GM19351 (cell line): ENCODE results near the gene SSBP3.
A peak's percentile ranks its signal among the peaks of the same experiment; 100 is the strongest.

Experiments
- ATAC-seq: cut with Tn5 transposase; IDR thresholded peaks from one replicate; pipeline ENCODE4 v1.9.1; 2021; ENCODE audit warnings: mild to moderate bottlenecking, moderate library complexity; ENCODE audit not compliant: unreplicated experiment

The SSBP3 gene

GRCh38 chr1:54199765-54200518, 206.3 kb downstream of the SSBP3 start, which contains the start of the genes CYB5RL and MRPL37:
CYB5RL (minus strand) TSS chr1:54200030; CDS start chr1:54195616, 4,414 bp downstream.
MRPL37 (plus strand) TSS chr1:54200167; CDS start chr1:54200244, 77 bp downstream.
- ATAC-seq: peak; percentile 98

- peak; percentile 2 for ATAC-seq
These were observed 206.9 kb downstream of the SSBP3 start for GRCh38 chr1:54199151-54199764.

- no peak for ATAC-seq
These were observed 212.7 kb downstream of the SSBP3 start for GRCh38 chr1:54193453-54193852.

- ATAC-seq: no peak
These were observed 214.7 kb downstream of the SSBP3 start for GRCh38 chr1:54191525-54191924.

- ATAC-seq: no peak
These were observed 215.7 kb downstream of the SSBP3 start for GRCh38 chr1:54190526-54190925.

GRCh38 chr1:54188291-54188690, 217.9 kb downstream of the SSBP3 start:
- ATAC-seq: no peak

- no peak for ATAC-seq
These were observed 220.1 kb downstream of the SSBP3 start for GRCh38 chr1:54186056-54186455.

- no peak for ATAC-seq
These were observed 225.4 kb downstream of the SSBP3 start for GRCh38 chr1:54180701-54181360.

GRCh38 chr1:54178296-54179070, 227.7 kb downstream of the SSBP3 start:
- no peak for ATAC-seq

- ATAC-seq: no peak
These were observed 228.5 kb downstream of the SSBP3 start for GRCh38 chr1:54177726-54178125.

GRCh38 chr1:54176621-54177327, 229.4 kb downstream of the SSBP3 start:
- no peak for ATAC-seq
